22Rv1 (cell line): ENCODE results near the gene PSMC3.

Experiments
- H3K27ac ChIP-seq: fragments of 450-650 bp; 2 replicates; pipeline ENCODE4 v1.5.1; 2017
- CTCF ChIP-seq: fragments of 450-650 bp; IDR thresholded peaks from 2 replicates; pipeline ENCODE4 v1.5.1; 2017; ENCODE audit warnings: mild to moderate bottlenecking
- ZFX ChIP-seq: fragments of 450-650 bp; IDR thresholded peaks from 2 replicates; pipeline ENCODE4 v1.6.1; 2017; ENCODE audit warnings: antibody characterized with exemption, borderline replicate concordance

The PSMC3 gene

GRCh38 chr11:47374720-47375019 is 51.6 kb downstream of the PSMC3 start:
- no peak for TF ChIP-seq CTCF
- TF ChIP-seq ZFX = no peak
- H3K27ac ChIP-seq = no peak overlapping the region

- TF ChIP-seq CTCF (peak; percentile 99), ZFX (no peak)
- H3K27ac ChIP-seq = no peak overlapping the region
Measured at GRCh38 chr11:47373876-47374719, 52.1 kb downstream of the PSMC3 start.

GRCh38 chr11:47372422-47372821 is 53.8 kb downstream of the PSMC3 start:
- TF ChIP-seq CTCF (no peak), ZFX (no peak)

GRCh38 chr11:47369676-47370075 is 56.6 kb downstream of the PSMC3 start:
- H3K27ac ChIP-seq = no peak overlapping the region

More at GRCh38 chr11:47372422-47372821, 53.8 kb downstream of the PSMC3 start:
- no peak overlapping the region for H3K27ac ChIP-seq

More at GRCh38 chr11:47369676-47370075, 56.6 kb downstream of the PSMC3 start:
- TF ChIP-seq CTCF = no peak
- TF ChIP-seq ZFX = no peak
